ENCODE measurements around the gene SCAMP3.
"Not testable (repeated sequence)": the region's sequence is repeated elsewhere in the genome, so short reads cannot be mapped to it uniquely, and the experiment has no call there.

Gene SCAMP3

DNA sequence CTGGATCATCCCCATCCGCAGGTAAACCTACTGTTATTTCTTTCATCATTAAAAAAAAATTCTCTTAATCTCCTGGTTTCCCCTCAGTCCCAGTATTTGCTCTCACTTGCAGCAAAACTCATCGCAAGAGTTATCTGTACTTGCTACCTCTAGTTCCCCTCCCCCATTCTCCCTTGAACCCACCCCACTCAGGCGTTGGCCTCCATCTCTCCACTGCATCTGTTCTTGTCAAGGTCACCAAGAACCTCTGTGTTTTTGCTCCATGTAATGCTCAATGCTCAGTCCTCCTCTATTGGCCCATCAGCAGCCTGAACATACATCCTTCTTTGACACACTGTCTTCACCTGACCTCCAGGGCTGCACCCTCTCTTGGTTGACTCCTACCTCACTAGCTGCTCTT, 34.5 kb upstream of the SCAMP3 start:
- ChIA-PET POLR2A (interaction anchor here (1.3 kb wide), 1 partner anchor 20 kb away, joined by 4 read pairs; no protein-coding TSS in a partner anchor), CTCF (no interaction called here)
- no peak for TF ChIP-seq FOXM1 (IDR thresholded peaks at IDR 0.05; ENCODE audit: borderline replicate concordance)
- TF ChIP-seq CTBP1 (IDR thresholded peaks at IDR 0.05; ENCODE audit: borderline replicate concordance) = no peak
- TF ChIP-seq, protein P1, sequence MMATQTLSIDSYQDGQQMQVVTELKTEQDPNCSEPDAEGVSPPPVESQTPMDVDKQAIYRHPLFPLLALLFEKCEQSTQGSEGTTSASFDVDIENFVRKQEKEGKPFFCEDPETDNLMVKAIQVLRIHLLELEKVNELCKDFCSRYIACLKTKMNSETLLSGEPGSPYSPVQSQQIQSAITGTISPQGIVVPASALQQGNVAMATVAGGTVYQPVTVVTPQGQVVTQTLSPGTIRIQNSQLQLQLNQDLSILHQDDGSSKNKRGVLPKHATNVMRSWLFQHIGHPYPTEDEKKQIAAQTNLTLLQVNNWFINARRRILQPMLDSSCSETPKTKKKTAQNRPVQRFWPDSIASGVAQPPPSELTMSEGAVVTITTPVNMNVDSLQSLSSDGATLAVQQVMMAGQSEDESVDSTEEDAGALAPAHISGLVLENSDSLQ (IDR thresholded peaks at IDR 0.05) = no peak
- no peak for TF ChIP-seq NFRKB (IDR thresholded peaks at IDR 0.05)
- no peak for TF ChIP-seq HDGF (IDR thresholded peaks at IDR 0.05; ENCODE audit: borderline replicate concordance)
- TF ChIP-seq BHLHE40 (IDR thresholded peaks at IDR 0.05; ENCODE audit: borderline replicate concordance) = no peak
- no peak for TF ChIP-seq FOXA1 (IDR thresholded peaks at IDR 0.05)
- no peak for TF ChIP-seq ARNT (IDR thresholded peaks at IDR 0.05)
- no peak for TF ChIP-seq SP1 (IDR thresholded peaks at IDR 0.05)
- TF ChIP-seq L3MBTL2 (conservative IDR thresholded peaks at IDR 0.05) = no peak
- TF ChIP-seq LEF1 (IDR thresholded peaks at IDR 0.05; ENCODE audit: borderline replicate concordance) = no peak
- no peak for TF ChIP-seq ELF4 (IDR thresholded peaks at IDR 0.05)
- TF ChIP-seq TARDBP (IDR thresholded peaks at IDR 0.05) = no peak
- no peak for TF ChIP-seq SUZ12 (IDR thresholded peaks at IDR 0.05)
- no peak for TF ChIP-seq ZNF384 (IDR thresholded peaks at IDR 0.05)
- TF ChIP-seq FOXK2 (IDR thresholded peaks at IDR 0.05) = no peak
- no peak for DNase-seq (ENCODE audit: extremely low spot score)

DNA sequence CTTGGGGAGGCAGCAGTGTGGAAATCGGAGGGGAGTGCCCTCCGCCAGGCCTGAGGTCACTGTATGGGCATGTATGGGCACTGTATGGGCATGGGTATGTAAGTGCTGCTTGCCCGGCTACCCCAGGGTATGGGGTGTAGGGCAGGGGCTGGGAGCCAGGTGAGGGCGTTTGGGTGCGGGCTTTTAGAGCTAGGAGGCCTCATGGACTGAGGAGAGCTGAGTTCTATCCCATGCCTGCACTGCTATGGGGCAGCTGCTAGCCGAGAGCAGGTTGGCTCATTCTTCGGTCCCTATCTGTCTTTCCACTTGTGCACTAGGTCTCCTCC, 33.7 kb upstream of the SCAMP3 start:
- TF ChIP-seq L3MBTL2 (conservative IDR thresholded peaks at IDR 0.05) (no peak), SUZ12 (IDR thresholded peaks at IDR 0.05) (no peak), BHLHE40 (IDR thresholded peaks at IDR 0.05; ENCODE audit: borderline replicate concordance) (no peak), ELF4 (IDR thresholded peaks at IDR 0.05) (no peak), LEF1 (IDR thresholded peaks at IDR 0.05; ENCODE audit: borderline replicate concordance) (no peak), FOXA1 (IDR thresholded peaks at IDR 0.05) (no peak), NFRKB (IDR thresholded peaks at IDR 0.05) (no peak), CTBP1 (IDR thresholded peaks at IDR 0.05; ENCODE audit: borderline replicate concordance) (no peak)
- DNase-seq (ENCODE audit: extremely low spot score) = no peak
- ChIA-PET POLR2A (no interaction called here), CTCF (no interaction called here)

DNA sequence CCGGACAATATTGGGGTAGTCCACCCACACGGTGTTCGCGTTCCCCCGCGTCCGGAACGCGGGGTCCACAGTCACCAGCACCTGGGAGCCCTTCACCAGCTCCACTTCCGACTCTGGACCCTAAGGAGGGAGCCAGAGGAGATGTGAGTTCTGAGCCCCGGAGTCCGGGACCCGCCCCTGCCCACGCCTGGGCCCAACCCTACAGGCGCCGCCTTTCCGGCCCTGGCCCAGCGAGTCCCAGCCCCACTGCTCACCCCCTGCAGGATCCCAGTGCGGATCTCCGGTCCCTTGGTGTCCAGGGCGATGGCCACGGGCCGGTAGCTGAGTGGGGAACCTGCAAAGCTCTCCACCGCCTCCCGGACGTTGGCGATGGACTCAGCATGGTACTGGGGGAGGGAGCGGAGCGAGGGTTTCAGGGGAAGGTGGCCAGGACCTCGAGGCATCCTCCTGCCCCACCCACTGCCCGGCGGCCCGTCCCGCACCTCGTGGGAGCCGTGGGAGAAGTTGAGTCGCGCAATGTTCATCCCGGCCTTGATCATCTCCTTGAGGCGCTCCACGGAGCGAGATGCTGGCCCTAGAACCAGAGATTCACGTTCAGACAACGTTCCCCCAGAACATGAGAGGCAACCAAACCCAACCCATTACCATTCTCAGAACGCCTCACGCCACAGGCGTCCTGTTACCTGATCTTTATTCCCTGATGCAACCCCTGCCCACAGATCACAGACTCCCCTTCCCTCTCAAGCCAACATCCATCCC, 33.2 kb upstream of the SCAMP3 start:
- CTCF ChIA-PET = no interaction called here
- no peak for DNase-seq (ENCODE audit: extremely low spot score)
- POLR2A ChIA-PET = no interaction called here
- TF ChIP-seq ZNF384 (IDR thresholded peaks at IDR 0.05) = no peak
- TF ChIP-seq, protein P1 (IDR thresholded peaks at IDR 0.05) = no peak
- no peak for TF ChIP-seq SP1 (IDR thresholded peaks at IDR 0.05)
- TF ChIP-seq BHLHE40 (IDR thresholded peaks at IDR 0.05; ENCODE audit: borderline replicate concordance) = no peak
- TF ChIP-seq CTBP1 (IDR thresholded peaks at IDR 0.05; ENCODE audit: borderline replicate concordance) = no peak
- TF ChIP-seq FOXM1 (IDR thresholded peaks at IDR 0.05; ENCODE audit: borderline replicate concordance) = no peak
- no peak for TF ChIP-seq NFRKB (IDR thresholded peaks at IDR 0.05)
- no peak for TF ChIP-seq FOXA1 (IDR thresholded peaks at IDR 0.05)
- no peak for TF ChIP-seq SUZ12 (IDR thresholded peaks at IDR 0.05)
- no peak for TF ChIP-seq L3MBTL2 (conservative IDR thresholded peaks at IDR 0.05)
- no peak for TF ChIP-seq LEF1 (IDR thresholded peaks at IDR 0.05; ENCODE audit: borderline replicate concordance)
- TF ChIP-seq ELF4 (IDR thresholded peaks at IDR 0.05) = no peak
- no peak for TF ChIP-seq HDGF (IDR thresholded peaks at IDR 0.05; ENCODE audit: borderline replicate concordance)
- TF ChIP-seq TARDBP (IDR thresholded peaks at IDR 0.05) = no peak
- no peak for TF ChIP-seq ARNT (IDR thresholded peaks at IDR 0.05)
- TF ChIP-seq FOXK2 (IDR thresholded peaks at IDR 0.05) = no peak

DNA sequence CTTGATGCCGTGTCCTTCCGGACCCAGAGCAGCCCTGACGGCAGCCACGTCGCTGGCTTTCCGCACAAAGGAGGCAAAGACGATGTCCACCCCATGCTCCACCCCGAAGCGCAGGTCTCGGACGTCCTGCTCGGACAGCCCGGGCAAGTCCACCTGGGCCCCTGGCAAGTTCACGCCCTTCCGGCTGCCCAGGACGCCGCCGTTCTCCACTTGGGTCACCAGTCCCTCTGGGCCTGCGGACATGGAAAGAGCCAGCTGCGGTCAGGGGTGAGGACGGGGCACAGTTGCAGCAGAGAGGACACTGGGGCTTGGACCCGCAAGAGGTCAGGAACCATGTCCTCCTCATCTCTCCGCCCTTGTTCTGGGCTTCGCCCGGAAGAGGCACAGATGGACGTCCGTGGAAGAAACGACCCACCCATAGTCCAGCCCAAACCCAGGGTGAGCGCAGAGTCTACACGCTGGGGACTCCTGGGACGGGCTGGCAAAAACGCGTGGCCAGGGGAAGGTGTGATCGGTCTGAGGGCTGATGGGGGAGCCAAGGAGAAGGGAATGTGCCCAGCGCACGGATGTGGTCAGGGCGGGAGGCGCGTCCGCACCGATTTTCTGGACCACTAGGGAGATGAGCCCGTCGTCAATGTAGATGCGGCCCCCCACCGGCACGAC, 32.5 kb upstream of the SCAMP3 start:
- POLR2A ChIA-PET = no interaction called here
- CTCF ChIA-PET = no interaction called here
- TF ChIP-seq LEF1 (IDR thresholded peaks at IDR 0.05; ENCODE audit: borderline replicate concordance) = no peak
- TF ChIP-seq NFRKB (IDR thresholded peaks at IDR 0.05) = no peak
- TF ChIP-seq ARNT (IDR thresholded peaks at IDR 0.05) = no peak
- no peak for TF ChIP-seq FOXM1 (IDR thresholded peaks at IDR 0.05; ENCODE audit: borderline replicate concordance)
- TF ChIP-seq, protein P1 (IDR thresholded peaks at IDR 0.05) = no peak
- no peak for TF ChIP-seq ZNF384 (IDR thresholded peaks at IDR 0.05)
- TF ChIP-seq FOXA1 (IDR thresholded peaks at IDR 0.05) = no peak
- no peak for TF ChIP-seq L3MBTL2 (conservative IDR thresholded peaks at IDR 0.05)
- TF ChIP-seq ELF4 (IDR thresholded peaks at IDR 0.05) = no peak
- TF ChIP-seq SP1 (IDR thresholded peaks at IDR 0.05) = no peak
- TF ChIP-seq FOXK2 (IDR thresholded peaks at IDR 0.05) = no peak
- no peak for TF ChIP-seq BHLHE40 (IDR thresholded peaks at IDR 0.05; ENCODE audit: borderline replicate concordance)
- TF ChIP-seq CTBP1 (IDR thresholded peaks at IDR 0.05; ENCODE audit: borderline replicate concordance) = no peak
- DNase-seq (ENCODE audit: extremely low spot score) = no peak

DNA sequence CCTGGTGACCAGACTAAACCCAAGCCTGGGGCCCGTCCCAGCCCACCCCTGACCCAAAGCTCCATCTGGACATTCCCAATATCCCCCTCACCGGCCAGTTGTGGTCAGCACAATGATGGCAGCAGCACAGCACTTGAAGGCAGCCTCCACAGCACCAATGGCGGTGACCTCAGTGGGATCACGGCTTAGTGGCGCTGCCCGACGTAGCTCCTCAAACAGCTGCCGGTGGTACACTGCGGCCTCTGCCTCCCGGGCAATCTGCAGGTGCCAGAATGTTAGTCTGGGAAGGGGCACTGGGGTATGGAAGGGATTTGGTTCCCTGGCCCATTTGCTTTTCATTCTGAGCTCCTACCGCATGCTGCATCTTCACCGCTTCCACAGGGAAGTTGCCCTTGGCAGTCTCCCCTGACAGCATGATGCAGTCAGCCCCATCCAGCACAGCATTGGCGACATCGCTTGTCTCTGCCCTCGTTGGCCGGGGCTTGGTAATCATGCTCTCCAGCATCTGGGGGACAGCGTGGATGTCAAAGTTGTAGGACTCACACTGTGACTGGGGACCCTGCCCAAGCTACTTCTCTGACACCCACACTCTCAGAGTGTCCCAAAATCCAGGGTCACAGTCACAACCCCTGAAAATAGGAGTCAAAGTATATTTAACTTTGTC, 31.1 kb upstream of the SCAMP3 start:
- CTCF ChIA-PET = interaction anchor here (1.3 to 1.4 kb wide), 2 partner anchors 16 to 42 kb away, joined by 4 to 5 read pairs; partner anchors contain the start of gene HCN3
- DNase-seq (ENCODE audit: extremely low spot score) = no peak
- TF ChIP-seq, protein P1 (IDR thresholded peaks at IDR 0.05) = no peak
- TF ChIP-seq L3MBTL2 (conservative IDR thresholded peaks at IDR 0.05) (no peak), TARDBP (IDR thresholded peaks at IDR 0.05) (no peak), HDGF (IDR thresholded peaks at IDR 0.05; ENCODE audit: borderline replicate concordance) (no peak), NFRKB (IDR thresholded peaks at IDR 0.05) (no peak), CTBP1 (IDR thresholded peaks at IDR 0.05; ENCODE audit: borderline replicate concordance) (no peak), FOXM1 (IDR thresholded peaks at IDR 0.05; ENCODE audit: borderline replicate concordance) (no peak), FOXK2 (IDR thresholded peaks at IDR 0.05) (no peak), FOXA1 (IDR thresholded peaks at IDR 0.05) (no peak), ELF4 (IDR thresholded peaks at IDR 0.05) (no peak)
- POLR2A ChIA-PET = interaction anchor here (1.0 to 3.3 kb wide), 5 partner anchors 15 to 67 kb away, joined by 3 to 12 read pairs (median 4); partner anchors contain the start of gene CLK2

DNA sequence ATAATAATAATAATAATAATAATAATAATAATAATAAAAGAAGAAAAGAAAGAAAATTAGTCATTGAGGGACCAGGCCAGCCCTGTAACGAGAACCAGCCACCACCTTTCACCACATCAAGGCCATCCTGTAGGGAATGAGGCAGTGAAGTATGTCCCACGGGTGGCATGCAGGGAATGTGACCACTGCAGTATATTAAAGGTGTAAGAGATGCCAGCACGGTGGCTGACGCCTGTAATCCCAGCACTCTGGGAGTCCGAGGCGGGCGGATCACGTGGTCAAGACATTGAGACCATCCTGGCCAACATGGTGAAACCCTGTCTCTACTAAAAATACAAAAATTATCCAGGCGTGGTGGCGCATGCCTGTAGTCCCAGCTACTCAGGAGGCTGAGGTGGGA, 28.8 kb upstream of the SCAMP3 start:
- POLR2A ChIA-PET = interaction anchor here (3.3 kb wide), 1 partner anchor 18 kb away, joined by 12 read pairs; the partner anchor contains the start of gene CLK2
- CTCF ChIA-PET; DNase-seq (ENCODE audit: extremely low spot score): not testable (repeated sequence)
